ENCODE measurements around the gene TAS1R3.
A peak's percentile ranks its signal among the peaks of the same experiment; 100 is the strongest.
"Not testable (repeated sequence)": the region's sequence is repeated elsewhere in the genome, so short reads cannot be mapped to it uniquely, and the experiment has no call there.

The TAS1R3 gene

GRCh38 chr1:1309251-1310108, 21.6 kb upstream of the TAS1R3 start:
- DNase-seq, result no peak

- DNase-seq, result no peak
Measured at GRCh38 chr1:1310109-1310385, 21.0 kb upstream of the TAS1R3 start.

- DNase-seq, result no peak
Measured at GRCh38 chr1:1310476-1311053, 20.5 kb upstream of the TAS1R3 start.

GRCh38 chr1:1311107-1312104, 19.7 kb upstream of the TAS1R3 start:
- no peak for DNase-seq

GRCh38 chr1:1312450-1313314, 18.4 kb upstream of the TAS1R3 start:
- DNase-seq, result no peak

- DNase-seq, result no peak
Measured at GRCh38 chr1:1313500-1314236, 17.4 kb upstream of the TAS1R3 start.

GRCh38 chr1:1314237-1314586, 16.9 kb upstream of the TAS1R3 start:
- no peak for DNase-seq

- no peak for DNase-seq
Measured at GRCh38 chr1:1314678-1315335, 16.3 kb upstream of the TAS1R3 start.

GRCh38 chr1:1315435-1315954, 15.6 kb upstream of the TAS1R3 start:
- no peak for DNase-seq

- DNase-seq, result not testable (repeated sequence)
Measured at GRCh38 chr1:1316199-1316598, 14.9 kb upstream of the TAS1R3 start.

GRCh38 chr1:1317420-1317819, 13.7 kb upstream of the TAS1R3 start:
- no peak for DNase-seq

- DNase-seq, result peak; percentile 7
Measured at GRCh38 chr1:1318131-1318652, 12.9 kb upstream of the TAS1R3 start.

GRCh38 chr1:1318777-1319645, 12.1 kb upstream of the TAS1R3 start:
- DNase-seq, result no peak

- no peak for DNase-seq
Measured at GRCh38 chr1:1319646-1319941, 11.5 kb upstream of the TAS1R3 start.

- no peak for DNase-seq
Measured at GRCh38 chr1:1320666-1321448, 10.2 kb upstream of the TAS1R3 start.

GRCh38 chr1:1321477-1321876, 9.6 kb upstream of the TAS1R3 start:
- DNase-seq, result no peak

- no peak for DNase-seq
Measured at GRCh38 chr1:1322418-1322817, 8.7 kb upstream of the TAS1R3 start.

- DNase-seq, result no peak
Measured at GRCh38 chr1:1322952-1323351, 8.1 kb upstream of the TAS1R3 start.

- no peak for DNase-seq
Measured at GRCh38 chr1:1324084-1324523, 7.0 kb upstream of the TAS1R3 start.
